A673 (cell line): ENCODE data around the gene WDR3.

Experiments
- EZH2 ChIP-seq: fragments of 200-600 bp; sonication (generic); IDR thresholded peaks from 2 replicates; pipeline ENCODE4 v1.6.1; 2017; ENCODE audit warnings: borderline replicate concordance, low read depth, mild to moderate bottlenecking, mixed read lengths, antibody characterized with exemption, low read length; ENCODE audit not compliant: poor library complexity, severe bottlenecking
- TF ChIP-seq, protein P1 (sequence below): fragments of 300-800, 200-600 bp; sonication (generic); conservative IDR thresholded peaks from 2 replicates; pipeline ENCODE4 v1.5.1; 2017; ENCODE audit warnings: low read depth, mild to moderate bottlenecking, antibody characterized with exemption, low read length, moderate library complexity, mixed read lengths

DNA sequence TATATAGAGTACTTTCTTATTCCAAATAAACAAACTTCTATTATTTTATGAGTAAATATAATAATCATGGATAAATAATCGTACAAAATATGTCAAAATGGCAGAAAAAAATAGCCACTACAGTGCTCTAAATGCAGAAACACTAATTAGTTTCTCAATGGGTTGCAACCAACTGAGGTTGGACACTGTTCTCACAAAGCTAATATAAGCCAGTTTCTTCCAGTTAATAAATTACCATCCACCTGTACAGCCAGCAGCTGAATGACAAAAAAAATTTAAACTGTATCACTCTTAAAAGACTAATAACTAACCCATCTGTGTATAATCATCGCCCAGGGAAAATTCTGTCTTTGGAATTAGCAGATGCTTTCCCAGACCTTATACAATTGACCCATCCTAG, 37.0 kb upstream of the WDR3 start:
- TF ChIP-seq, protein P1, sequence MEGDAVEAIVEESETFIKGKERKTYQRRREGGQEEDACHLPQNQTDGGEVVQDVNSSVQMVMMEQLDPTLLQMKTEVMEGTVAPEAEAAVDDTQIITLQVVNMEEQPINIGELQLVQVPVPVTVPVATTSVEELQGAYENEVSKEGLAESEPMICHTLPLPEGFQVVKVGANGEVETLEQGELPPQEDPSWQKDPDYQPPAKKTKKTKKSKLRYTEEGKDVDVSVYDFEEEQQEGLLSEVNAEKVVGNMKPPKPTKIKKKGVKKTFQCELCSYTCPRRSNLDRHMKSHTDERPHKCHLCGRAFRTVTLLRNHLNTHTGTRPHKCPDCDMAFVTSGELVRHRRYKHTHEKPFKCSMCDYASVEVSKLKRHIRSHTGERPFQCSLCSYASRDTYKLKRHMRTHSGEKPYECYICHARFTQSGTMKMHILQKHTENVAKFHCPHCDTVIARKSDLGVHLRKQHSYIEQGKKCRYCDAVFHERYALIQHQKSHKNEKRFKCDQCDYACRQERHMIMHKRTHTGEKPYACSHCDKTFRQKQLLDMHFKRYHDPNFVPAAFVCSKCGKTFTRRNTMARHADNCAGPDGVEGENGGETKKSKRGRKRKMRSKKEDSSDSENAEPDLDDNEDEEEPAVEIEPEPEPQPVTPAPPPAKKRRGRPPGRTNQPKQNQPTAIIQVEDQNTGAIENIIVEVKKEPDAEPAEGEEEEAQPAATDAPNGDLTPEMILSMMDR: no peak
- no peak for TF ChIP-seq EZH2
